NCI-H748 (cell line): ENCODE results near the gene UBE2E2.

ENCODE experiments used
- DNase-seq: peaks from one replicate; lab custom pipeline; 2025; ENCODE audit not compliant: unreplicated experiment; lab: John Stamatoyannopoulos, UW

UBE2E2 gene

GRCh38 chr3:23377928-23378672, 175.0 kb downstream of the UBE2E2 start:
- no peak for DNase-seq

GRCh38 chr3:23383875-23384274, 180.7 kb downstream of the UBE2E2 start:
- no peak for DNase-seq

- peak; percentile 70 for DNase-seq
Observed at GRCh38 chr3:23385327-23385726, 182.2 kb downstream of the UBE2E2 start.

- DNase-seq, result no peak
Observed at GRCh38 chr3:23387286-23387918, 184.3 kb downstream of the UBE2E2 start.

GRCh38 chr3:23389089-23389488, 186.0 kb downstream of the UBE2E2 start:
- DNase-seq, result peak; percentile 66

GRCh38 chr3:23389686-23390085, 186.6 kb downstream of the UBE2E2 start:
- DNase-seq, result no peak

- no peak for DNase-seq
Observed at GRCh38 chr3:23390446-23390845, 187.3 kb downstream of the UBE2E2 start.

GRCh38 chr3:23390989-23391553, 187.9 kb downstream of the UBE2E2 start:
- DNase-seq, result no peak

GRCh38 chr3:23395115-23395514, 192.0 kb downstream of the UBE2E2 start:
- DNase-seq, result no peak

GRCh38 chr3:23396746-23397145, 193.6 kb downstream of the UBE2E2 start:
- no peak for DNase-seq

GRCh38 chr3:23399221-23399620, 196.1 kb downstream of the UBE2E2 start:
- DNase-seq, result no peak

- no peak for DNase-seq
Observed at GRCh38 chr3:23402728-23403492, 199.8 kb downstream of the UBE2E2 start.

GRCh38 chr3:23404246-23404645, 201.1 kb downstream of the UBE2E2 start:
- DNase-seq, result no peak

GRCh38 chr3:23405081-23405480, 202.0 kb downstream of the UBE2E2 start:
- DNase-seq, result no peak

- DNase-seq, result no peak
Observed at GRCh38 chr3:23406601-23407000, 203.5 kb downstream of the UBE2E2 start.

GRCh38 chr3:23418026-23418425, 214.9 kb downstream of the UBE2E2 start:
- DNase-seq, result no peak

GRCh38 chr3:23421811-23422516, 218.8 kb downstream of the UBE2E2 start:
- no peak for DNase-seq

- DNase-seq, result no peak
Observed at GRCh38 chr3:23422517-23422851, 219.4 kb downstream of the UBE2E2 start.

GRCh38 chr3:23425410-23425809, 222.3 kb downstream of the UBE2E2 start:
- no peak for DNase-seq

- no peak for DNase-seq
Observed at GRCh38 chr3:23430781-23431398, 227.8 kb downstream of the UBE2E2 start.

GRCh38 chr3:23431764-23432163, 228.6 kb downstream of the UBE2E2 start:
- DNase-seq, result no peak
